Lower leg skin (tissue), 4 donors: ENCODE measurements around the gene MORC4. TPM values are rescaled to one million over a fixed set of nuclear protein-coding genes. Genes with fewer than 3 reads are reported as not detected.
"Not testable (repeated sequence)": the region's sequence is repeated elsewhere in the genome, so short reads cannot be mapped to it uniquely, and the experiment has no call there.

Source experiments
- DNase-seq, 2 donors: peaks; one replicate each; pipeline ENCODE4 v3.0.0-alpha.2; 2019; ENCODE audit warnings: low spot score in 2 of 2
- H3K4me3 ChIP-seq: fragments of 200-600 bp; sonication (generic); 2 replicates; pipeline ENCODE4 v1.5.1; 2017; ENCODE audit warnings: mild to moderate bottlenecking, low read depth; ENCODE audit not compliant: poor library complexity, severe bottlenecking
- CTCF ChIP-seq, 3 donors: fragments of 450-650 bp; IDR thresholded peaks; one replicate each; pipeline ENCODE4 v1.5.1; 2016; ENCODE audit warnings: antibody characterized with exemption in 3 of 3, mild to moderate bottlenecking in 3 of 3, moderate library complexity in 2 of 3
- POLR2A ChIP-seq, 2 donors: fragments of 450-650 bp; IDR thresholded peaks; one replicate each; pipeline ENCODE4 v1.6.1; 2016 to 2017; ENCODE audit warnings: antibody characterized with exemption in 2 of 2, mild to moderate bottlenecking in 1 of 2, moderate library complexity in 1 of 2
- WGBS, 2 donors: methylation state at CpG; one replicate each; pipeline ENCODE4 v1.1.5; 2018; 5-methylcytosine and 5-hydroxymethylcytosine counted together
- intact Hi-C: fragments of 100-400 bp; cut with DNase I; formaldehyde crosslinking; loops from one replicate; pipeline ENCODE4 v1.15.0; 2023; ENCODE audit warnings: low total_unique reads
- total RNA-seq, 4 donors: library from RNA; depleted of rRNA; stranded (reverse); fragments of >200 nt; gene quantifications; one replicate each; pipeline ENCODE4 v1.1.0, GENCODE V29; 2016

Gene MORC4
- total RNA-seq, 4 donors from 2014 or later: 19.9 to 27.3 (median 23.7) TPM

DNA sequence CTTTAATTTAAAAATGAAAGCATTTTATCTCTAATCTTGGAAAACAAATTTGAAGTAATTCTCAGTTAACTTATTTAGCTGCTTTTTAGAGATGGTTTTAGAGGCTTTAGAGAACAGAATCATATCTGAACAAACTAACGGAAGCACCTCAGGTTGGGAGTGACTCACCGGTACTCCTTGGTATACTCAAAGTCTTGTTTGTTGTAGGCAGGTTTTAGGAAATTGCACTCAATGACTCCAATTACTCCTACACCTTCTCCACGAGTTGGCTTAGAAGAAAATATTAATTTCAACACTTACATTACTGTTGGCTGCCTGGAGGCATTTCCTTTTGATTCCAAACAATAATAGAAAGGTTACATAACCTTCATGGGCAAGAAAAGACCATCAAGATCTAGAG, 23.6 kb downstream of the MORC4 start:
- TF ChIP-seq POLR2A (IDR thresholded peaks at IDR 0.05) (no peak), CTCF (IDR thresholded peaks at IDR 0.05) (no peak)
- no peak for DNase-seq
- no peak overlapping the region for H3K4me3 ChIP-seq
- intact Hi-C loops: no loop called here
- WGBS, 2 donors: 56 to 75% methylated on average over 3 of the region's 3 CpGs

DNA sequence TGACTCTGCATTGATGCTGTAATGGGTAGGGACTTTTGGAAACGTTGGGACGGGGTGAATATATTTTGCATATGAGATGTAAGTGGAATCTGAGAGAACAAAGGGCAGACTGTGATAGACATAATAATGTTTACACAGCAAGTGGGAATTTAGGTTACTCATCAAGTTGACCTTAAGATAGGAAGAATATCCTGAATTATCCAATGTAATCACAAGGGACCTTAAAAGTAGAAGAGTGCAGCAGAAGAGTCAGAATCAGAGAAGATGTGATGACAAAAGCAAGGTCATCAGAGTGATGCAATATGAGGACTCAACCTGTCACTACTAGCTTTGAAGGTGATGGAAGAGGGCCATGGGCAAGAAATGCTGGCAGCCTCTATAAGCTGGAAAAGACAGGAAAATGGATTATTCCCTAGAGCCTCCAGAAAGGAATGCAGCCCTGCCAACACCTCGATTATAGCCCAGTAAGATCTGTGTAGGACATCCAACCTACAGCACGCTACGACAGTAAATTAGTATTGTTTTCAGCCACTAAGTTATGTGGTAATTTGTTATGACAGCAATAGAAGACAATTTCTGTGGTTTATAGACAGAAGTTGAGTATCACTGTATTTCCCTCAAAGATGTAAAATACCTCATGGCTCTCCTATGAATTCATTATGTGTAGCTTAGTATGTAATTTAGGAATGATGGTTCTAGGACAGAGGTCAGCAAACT, 26.4 kb downstream of the MORC4 start:
- H3K4me3 ChIP-seq: no peak overlapping the region
- DNase-seq: no peak
- WGBS, 2 donors: 58 to 67% methylated on average over 5 of the region's 5 CpGs
- intact Hi-C loops: no loop called here
- TF ChIP-seq POLR2A (IDR thresholded peaks at IDR 0.05) (no peak), CTCF (IDR thresholded peaks at IDR 0.05) (no peak)

DNA sequence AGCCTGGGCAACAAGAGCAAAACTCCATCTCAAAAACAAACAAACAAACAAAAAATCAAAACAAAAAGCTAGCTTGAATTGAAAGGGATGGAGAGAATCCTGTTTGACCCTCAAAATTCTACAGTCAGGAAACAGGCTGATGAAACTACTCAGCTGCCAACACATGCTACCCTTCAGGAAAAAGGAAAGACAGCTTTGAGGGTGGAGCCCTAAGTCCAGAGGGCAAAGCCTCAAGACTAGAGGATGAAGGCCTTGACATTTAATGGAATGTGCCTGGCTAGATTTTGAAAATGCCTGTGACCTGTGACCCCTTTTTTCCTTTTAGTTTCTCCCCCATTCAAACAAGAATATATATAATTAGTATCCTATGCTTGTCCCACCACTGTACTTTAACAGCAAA, 27.1 kb downstream of the MORC4 start:
- TF ChIP-seq CTCF (IDR thresholded peaks at IDR 0.05) (no peak), POLR2A (IDR thresholded peaks at IDR 0.05) (no peak)

GRCh38 chrX:106966547-106966946, 33.5 kb downstream of the MORC4 start:
- DNase-seq, H3K4me3 ChIP-seq, intact Hi-C loops: not testable (repeated sequence)
- WGBS, 2 donors: 70 to 71% methylated on average over 5 to 6 of the region's 6 CpGs

More for the DNA sequence above, 27.1 kb downstream of the MORC4 start:
- no peak for DNase-seq
- intact Hi-C loops: no loop called here
- H3K4me3 ChIP-seq: no peak overlapping the region

DNA sequence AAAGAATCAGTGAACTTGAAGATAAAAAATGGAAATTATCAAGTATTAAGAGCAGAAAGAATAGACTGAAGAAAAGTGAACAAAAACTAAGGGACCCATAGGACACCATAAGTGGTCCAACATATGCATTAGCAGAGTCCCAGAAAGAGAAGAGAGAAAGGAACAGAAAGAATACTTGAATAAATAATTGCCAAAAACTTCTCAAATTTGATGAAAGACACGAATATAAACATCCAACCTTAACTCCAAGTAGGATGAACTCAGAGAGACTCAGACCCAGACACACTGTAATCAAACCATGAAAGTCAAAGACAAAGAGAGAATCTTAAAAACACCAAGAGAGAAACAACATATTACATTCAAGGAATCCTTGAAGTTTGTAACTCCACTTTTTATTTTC, 35.7 kb downstream of the MORC4 start:
- intact Hi-C loops: no loop called here
- no peak for DNase-seq
- 57 to 100% methylated on average over 1 of the region's 1 CpG for WGBS, 2 donors
- TF ChIP-seq POLR2A (IDR thresholded peaks at IDR 0.05): no peak
- TF ChIP-seq CTCF (IDR thresholded peaks at IDR 0.05): no peak
- H3K4me3 ChIP-seq: no peak overlapping the region

- TF ChIP-seq POLR2A (IDR thresholded peaks at IDR 0.05): no peak
- TF ChIP-seq CTCF (IDR thresholded peaks at IDR 0.05): no peak
- H3K4me3 ChIP-seq: no peak overlapping the region
- intact Hi-C loops: no loop called here
- no peak for DNase-seq
Observed at GRCh38 chrX:106963111-106963510, 36.9 kb downstream of the MORC4 start.
